Skeletal muscle satellite cell (primary cell): ENCODE results near the gene WDR5B.
"Not testable (repeated sequence)": the region's sequence is repeated elsewhere in the genome, so short reads cannot be mapped to it uniquely, and the experiment has no call there.

Experiments
- H3K27me3 ChIP-seq: 2 replicates; pipeline ENCODE4 v1.7.0; 2013; ENCODE audit warnings: low read length; ENCODE audit not compliant: control insufficient read depth, insufficient read depth
- H3K36me3 ChIP-seq: 2 replicates; pipeline ENCODE4 v1.7.0; 2013; ENCODE audit warnings: mild to moderate bottlenecking, control low read depth, low read length; ENCODE audit not compliant: insufficient read depth
- H3K4me1 ChIP-seq: 2 replicates; pipeline ENCODE4 v1.7.0; 2013; ENCODE audit warnings: low read length; ENCODE audit not compliant: control insufficient read depth, insufficient read depth
- H3K4me2 ChIP-seq: 2 replicates; pipeline ENCODE4 v1.7.0; 2013; ENCODE audit warnings: mild to moderate bottlenecking, low read length
- H3K4me3 ChIP-seq: 2 replicates; pipeline ENCODE4 v1.7.0; 2013; ENCODE audit warnings: low read length
- H3K9ac ChIP-seq: 2 replicates; pipeline ENCODE4 v1.7.0; 2013; ENCODE audit warnings: mild to moderate bottlenecking, low read depth, low read length, moderate library complexity
- H3K9me3 ChIP-seq: replicated peaks from 2 replicates; pipeline ENCODE4 v1.7.0; 2013; ENCODE audit warnings: mild to moderate bottlenecking, control low read depth, low read length

The WDR5B gene

GRCh38 chr3:122390665-122391064 lies 25.2 kb downstream of the WDR5B start:
- no peak overlapping the region for H3K4me2 ChIP-seq
- H3K4me3 ChIP-seq: no peak overlapping the region
- H3K27me3 ChIP-seq: no peaks in the 10 kb centered on the region
- H3K4me1 ChIP-seq: no peaks in the 10 kb centered on the region
- no peaks in the 10 kb centered on the region for H3K36me3 ChIP-seq
- no peak overlapping the region for H3K9ac ChIP-seq
- H3K9me3 ChIP-seq: no peaks in the 10 kb centered on the region

GRCh38 chr3:122389892-122390291 lies 26.0 kb downstream of the WDR5B start:
- H3K9me3 ChIP-seq: no peaks in the 10 kb centered on the region
- no peak overlapping the region for H3K9ac ChIP-seq
- H3K4me1 ChIP-seq: no peaks in the 10 kb centered on the region
- H3K4me2 ChIP-seq: no peak overlapping the region
- H3K27me3 ChIP-seq: no peaks in the 10 kb centered on the region
- no peaks in the 10 kb centered on the region for H3K36me3 ChIP-seq
- H3K4me3 ChIP-seq: no peak overlapping the region

- H3K9me3 ChIP-seq: no peaks in the 10 kb centered on the region
- no peak overlapping the region for H3K9ac ChIP-seq
- H3K4me2 ChIP-seq: no peak overlapping the region
- H3K27me3 ChIP-seq: no peaks in the 10 kb centered on the region
- H3K36me3 ChIP-seq: no peaks in the 10 kb centered on the region
- peaks cover 5% of the 10 kb centered on the region for H3K4me1 ChIP-seq
- no peak overlapping the region for H3K4me3 ChIP-seq
Observed at GRCh38 chr3:122389197-122389596, 26.7 kb downstream of the WDR5B start.

- H3K4me3 ChIP-seq: no peak overlapping the region
- H3K36me3 ChIP-seq: no peaks in the 10 kb centered on the region
- H3K9ac ChIP-seq: no peak overlapping the region
- no peak overlapping the region for H3K4me2 ChIP-seq
- H3K27me3 ChIP-seq: no peaks in the 10 kb centered on the region
- H3K9me3 ChIP-seq: no peaks in the 10 kb centered on the region
- H3K4me1 ChIP-seq: peaks cover 12% of the 10 kb centered on the region
Observed at GRCh38 chr3:122387709-122388108, 28.2 kb downstream of the WDR5B start.

GRCh38 chr3:122383771-122384697 lies 31.8 kb downstream of the WDR5B start, which contains the start of gene FAM162A:
Gene FAM162A (plus strand): TSS chr3:122384182. CDS start chr3:122384266, 84 bp downstream.
- peak within 1 kb of the TSS; percentile 89 for H3K4me2 ChIP-seq
- peaks cover 17% of the 10 kb centered on the region for H3K4me1 ChIP-seq
- H3K9ac ChIP-seq: peak within 1 kb of the TSS; percentile 89
- peak within 1 kb of the TSS; percentile 88 for H3K4me3 ChIP-seq
- no peaks in the 10 kb centered on the region for H3K9me3 ChIP-seq
- H3K36me3 ChIP-seq: no peaks in the 10 kb centered on the region
- no peaks in the 10 kb centered on the region for H3K27me3 ChIP-seq

- Histone ChIP-seq H3K36me3 (no peaks in the 10 kb centered on the region), H3K4me3 (peak within 1 kb of the TSS; percentile 88), H3K27me3 (no peaks in the 10 kb centered on the region), H3K4me2 (peak within 1 kb of the TSS; percentile 89), H3K9me3 (no peaks in the 10 kb centered on the region), H3K4me1 (peaks cover 17% of the 10 kb centered on the region), H3K9ac (peak within 1 kb of the TSS; percentile 89)
Observed at GRCh38 chr3:122382888-122383666, 32.8 kb downstream of the WDR5B start, which contains the start of gene MIX23. Gene MIX23 (minus strand): TSS chr3:122383231. CDS start chr3:122383224, 7 bp downstream.

GRCh38 chr3:122377975-122378374 lies 37.9 kb downstream of the WDR5B start:
- H3K36me3 ChIP-seq: no peaks in the 10 kb centered on the region
- H3K9ac ChIP-seq: no peak overlapping the region
- no peak overlapping the region for H3K4me2 ChIP-seq

GRCh38 chr3:122374034-122374433 lies 41.8 kb downstream of the WDR5B start:
- no peak overlapping the region for H3K4me2 ChIP-seq
- H3K27me3 ChIP-seq: no peaks in the 10 kb centered on the region
- no peaks in the 10 kb centered on the region for H3K4me1 ChIP-seq
- H3K4me3 ChIP-seq: no peak overlapping the region
- H3K9ac ChIP-seq: no peak overlapping the region
- peaks cover 4% of the 10 kb centered on the region for H3K36me3 ChIP-seq
- H3K9me3 ChIP-seq: no peaks in the 10 kb centered on the region

More at GRCh38 chr3:122377975-122378374, 37.9 kb downstream of the WDR5B start:
- Histone ChIP-seq H3K27me3 (no peaks in the 10 kb centered on the region), H3K9me3 (no peaks in the 10 kb centered on the region), H3K4me3 (no peak overlapping the region), H3K4me1 (peaks cover 6% of the 10 kb centered on the region)

- Histone ChIP-seq H3K4me2 (no peak overlapping the region), H3K9ac (no peak overlapping the region), H3K4me1 (peaks cover 7% of the 10 kb centered on the region), H3K36me3 (peaks cover 28% of the 10 kb centered on the region), H3K27me3 (no peaks in the 10 kb centered on the region), H3K9me3 (no peaks in the 10 kb centered on the region), H3K4me3 (no peak overlapping the region)
Observed at GRCh38 chr3:122366379-122366749, 49.5 kb downstream of the WDR5B start.

GRCh38 chr3:122365582-122366378 lies 50.1 kb downstream of the WDR5B start:
- not testable (repeated sequence) for H3K9ac ChIP-seq, H3K27me3 ChIP-seq, H3K4me1 ChIP-seq, H3K4me2 ChIP-seq, H3K4me3 ChIP-seq, H3K9me3 ChIP-seq
- H3K36me3 ChIP-seq: peaks cover 31% of the 10 kb centered on the region

- H3K9ac ChIP-seq: no peak overlapping the region
- peaks cover 26% of the 10 kb centered on the region for H3K36me3 ChIP-seq
- peaks cover 7% of the 10 kb centered on the region for H3K4me1 ChIP-seq
- no peaks in the 10 kb centered on the region for H3K9me3 ChIP-seq
- no peak overlapping the region for H3K4me3 ChIP-seq
- no peak overlapping the region for H3K4me2 ChIP-seq
- H3K27me3 ChIP-seq: no peaks in the 10 kb centered on the region
Observed at GRCh38 chr3:122365073-122365472, 50.8 kb downstream of the WDR5B start.
